ENCODE results near the gene ZFYVE9.

Gene ZFYVE9

GRCh38 chr1:52306227-52307006, 164.5 kb downstream of the ZFYVE9 start:
- H3K4me3 ChIP-seq (ENCODE audit: low read depth, low read length): no peak overlapping the region
- no peak for DNase-seq (ENCODE audit: low read depth)

- H3K4me3 ChIP-seq (ENCODE audit: low read depth, low read length): no peak overlapping the region
- DNase-seq (ENCODE audit: low read depth): no peak
Measured at GRCh38 chr1:52321061-52321460, 179.2 kb downstream of the ZFYVE9 start.

- no peak for DNase-seq (ENCODE audit: low read depth)
- H3K4me3 ChIP-seq (ENCODE audit: low read depth, low read length): no peak overlapping the region
Measured at GRCh38 chr1:52323731-52324130, 181.8 kb downstream of the ZFYVE9 start.

- H3K4me3 ChIP-seq (ENCODE audit: low read depth, low read length): no peak overlapping the region
- no peak for DNase-seq (ENCODE audit: low read depth)
Measured at GRCh38 chr1:52325786-52326185, 183.9 kb downstream of the ZFYVE9 start.

GRCh38 chr1:52328615-52329014, 186.7 kb downstream of the ZFYVE9 start:
- no peak for DNase-seq (ENCODE audit: low read depth)
- H3K4me3 ChIP-seq (ENCODE audit: low read depth, low read length): no peak overlapping the region

GRCh38 chr1:52332411-52332810, 190.5 kb downstream of the ZFYVE9 start:
- no peak for DNase-seq (ENCODE audit: low read depth)
- no peak overlapping the region for H3K4me3 ChIP-seq (ENCODE audit: low read depth, low read length)

GRCh38 chr1:52334906-52335528, 193.1 kb downstream of the ZFYVE9 start:
- no peak overlapping the region for H3K4me3 ChIP-seq (ENCODE audit: low read depth, low read length)
- no peak for DNase-seq (ENCODE audit: low read depth)

GRCh38 chr1:52337439-52337838, 195.6 kb downstream of the ZFYVE9 start:
- no peak for DNase-seq (ENCODE audit: low read depth)
- H3K4me3 ChIP-seq (ENCODE audit: low read depth, low read length): no peak overlapping the region

- H3K4me3 ChIP-seq (ENCODE audit: low read depth, low read length): no peak overlapping the region
- DNase-seq (ENCODE audit: low read depth): no peak
Measured at GRCh38 chr1:52341655-52342260, 199.9 kb downstream of the ZFYVE9 start.

GRCh38 chr1:52343979-52344378, 202.1 kb downstream of the ZFYVE9 start:
- H3K4me3 ChIP-seq (ENCODE audit: low read depth, low read length): no peak overlapping the region
- DNase-seq (ENCODE audit: low read depth): no peak

GRCh38 chr1:52345252-52345651, 203.4 kb downstream of the ZFYVE9 start:
- no peak for DNase-seq (ENCODE audit: low read depth)
- no peak overlapping the region for H3K4me3 ChIP-seq (ENCODE audit: low read depth, low read length)

GRCh38 chr1:52346653-52347052, 204.8 kb downstream of the ZFYVE9 start:
- no peak for DNase-seq (ENCODE audit: low read depth)
- no peak overlapping the region for H3K4me3 ChIP-seq (ENCODE audit: low read depth, low read length)

GRCh38 chr1:52348704-52349300, 206.9 kb downstream of the ZFYVE9 start:
- H3K4me3 ChIP-seq (ENCODE audit: low read depth, low read length): no peak overlapping the region
- DNase-seq (ENCODE audit: low read depth): no peak

GRCh38 chr1:52352690-52353089, 210.8 kb downstream of the ZFYVE9 start:
- DNase-seq (ENCODE audit: low read depth): no peak
- H3K4me3 ChIP-seq (ENCODE audit: low read depth, low read length): no peak overlapping the region

GRCh38 chr1:52355436-52355835, 213.5 kb downstream of the ZFYVE9 start:
- DNase-seq (ENCODE audit: low read depth): no peak
- no peak overlapping the region for H3K4me3 ChIP-seq (ENCODE audit: low read depth, low read length)

GRCh38 chr1:52355847-52356505, 214.1 kb downstream of the ZFYVE9 start:
- no peak overlapping the region for H3K4me3 ChIP-seq (ENCODE audit: low read depth, low read length)
- no peak for DNase-seq (ENCODE audit: low read depth)

GRCh38 chr1:52356818-52357355, 215.0 kb downstream of the ZFYVE9 start:
- DNase-seq (ENCODE audit: low read depth): no peak
- no peak overlapping the region for H3K4me3 ChIP-seq (ENCODE audit: low read depth, low read length)

- DNase-seq (ENCODE audit: low read depth): no peak
- H3K4me3 ChIP-seq (ENCODE audit: low read depth, low read length): no peak overlapping the region
Measured at GRCh38 chr1:52357397-52357796, 215.5 kb downstream of the ZFYVE9 start.

- no peak for DNase-seq (ENCODE audit: low read depth)
Measured at GRCh38 chr1:52358851-52359497, 217.1 kb downstream of the ZFYVE9 start.

More at GRCh38 chr1:52358851-52359497, 217.1 kb downstream of the ZFYVE9 start:
- no peak overlapping the region for H3K4me3 ChIP-seq (ENCODE audit: low read depth, low read length)
